ENCODE results near the gene CEBPB. TPM values are rescaled to one million over a fixed set of nuclear protein-coding genes. Genes with fewer than 3 reads are reported as not detected.

The CEBPB gene
- total and polyA plus RNA-seq, 4 donors = 19.7 to 61.8 (median 29.2) TPM

- TF ChIP-seq ZBTB33 (IDR thresholded peaks at IDR 0.05) = no peak
These were observed 36.9 kb downstream of the CEBPB start (continued) for GRCh38 chr20:50227506-50227905.

GRCh38 chr20:50229156-50229607 lies 38.6 kb downstream of the CEBPB start:
- Histone ChIP-seq H3K36me3 (ENCODE audit: control insufficient read depth in 4 of 4, insufficient read depth in 3 of 4, low read depth in 1 of 4, low read length in 3 of 4) (no peaks in the 10 kb centered on the region), H3K27me3 (ENCODE audit: control insufficient read depth in 4 of 4, insufficient read depth in 4 of 4, low read length in 3 of 4) (no peaks in the 10 kb centered on the region), H3K27ac (ENCODE audit: low read depth in 1 of 2, low read length in 2 of 2) (no peak overlapping the region), H3K4me3 (ENCODE audit: low read depth in 1 of 3, low read length in 3 of 3) (no peak overlapping the region), H3K4me1 (ENCODE audit: control insufficient read depth in 4 of 4, insufficient read depth in 4 of 4, low read length in 3 of 4) (no peaks in the 10 kb centered on the region), H3K9me3 (ENCODE audit: control insufficient read depth in 4 of 4, low read length in 3 of 4) (no peaks in the 10 kb centered on the region), H3K9ac (ENCODE audit: low read depth in 1 of 2, low read length in 2 of 2) (no peak overlapping the region)
- TF ChIP-seq EGR1 (IDR thresholded peaks at IDR 0.05; ENCODE audit: low read depth in 2 of 2) (no peak), HNF4A (conservative IDR thresholded peaks at IDR 0.05) (no peak), MAX (IDR thresholded peaks at IDR 0.05) (no peak), RXRA (IDR thresholded peaks at IDR 0.05) (no peak), JUND (IDR thresholded peaks at IDR 0.05) (no peak), SP1 (IDR thresholded peaks at IDR 0.05) (no peak), CTCF (IDR thresholded peaks at IDR 0.05; ENCODE audit: low read depth, low read length, missing input control) (no peak), YY1 (IDR thresholded peaks at IDR 0.05) (no peak), REST (IDR thresholded peaks at IDR 0.05) (no peak), GABPA (IDR thresholded peaks at IDR 0.05 in 1 of 2, conservative IDR thresholded peaks at IDR 0.05 in 1 of 2) (no peak), NR2F2 (IDR thresholded peaks at IDR 0.05) (no peak)
- no peak for DNase-seq (ENCODE audit: low spot score)
- WGBS = 92% methylated on average over 10 of the region's 10 CpGs

GRCh38 chr20:50230184-50230583 lies 39.6 kb downstream of the CEBPB start:
- no peaks in the 10 kb centered on the region for H3K36me3 ChIP-seq (ENCODE audit: control insufficient read depth in 4 of 4, insufficient read depth in 3 of 4, low read depth in 1 of 4, low read length in 3 of 4)
- no peak for DNase-seq (ENCODE audit: low spot score)
- 98% methylated on average over 7 of the region's 7 CpGs for WGBS
- TF ChIP-seq RAD21 (IDR thresholded peaks at IDR 0.05) = no peak
- no peak for TF ChIP-seq JUND (IDR thresholded peaks at IDR 0.05)
- no peak for TF ChIP-seq HNF4G (IDR thresholded peaks at IDR 0.05)
- TF ChIP-seq YY1 (IDR thresholded peaks at IDR 0.05) = no peak
- TF ChIP-seq EGR1 (IDR thresholded peaks at IDR 0.05; ENCODE audit: low read depth in 2 of 2) = no peak
- TF ChIP-seq ATF3 (IDR thresholded peaks at IDR 0.05) = no peak
- no peak for TF ChIP-seq FOXA2 (IDR thresholded peaks at IDR 0.05)
- no peak for TF ChIP-seq REST (IDR thresholded peaks at IDR 0.05)
- no peak for TF ChIP-seq FOXA1 (IDR thresholded peaks at IDR 0.05)
- TF ChIP-seq RXRA (IDR thresholded peaks at IDR 0.05) = no peak
- no peak for TF ChIP-seq NR2F2 (IDR thresholded peaks at IDR 0.05)
- TF ChIP-seq TAF1 (conservative IDR thresholded peaks at IDR 0.05) = no peak
- TF ChIP-seq SP1 (IDR thresholded peaks at IDR 0.05) = no peak

More at GRCh38 chr20:50230184-50230583, 39.6 kb downstream of the CEBPB start:
- no peak overlapping the region for H3K4me3 ChIP-seq (ENCODE audit: low read depth in 1 of 3, low read length in 3 of 3)
- H3K4me1 ChIP-seq (ENCODE audit: control insufficient read depth in 4 of 4, insufficient read depth in 4 of 4, low read length in 3 of 4) = no peaks in the 10 kb centered on the region
- H3K9me3 ChIP-seq (ENCODE audit: control insufficient read depth in 4 of 4, low read length in 3 of 4) = no peaks in the 10 kb centered on the region
- H3K9ac ChIP-seq (ENCODE audit: low read depth in 1 of 2, low read length in 2 of 2) = no peak overlapping the region
- no peak overlapping the region for H3K27ac ChIP-seq (ENCODE audit: low read depth in 1 of 2, low read length in 2 of 2)
- H3K27me3 ChIP-seq (ENCODE audit: control insufficient read depth in 4 of 4, insufficient read depth in 4 of 4, low read length in 3 of 4) = no peaks in the 10 kb centered on the region

Measured in liver (tissue), 9 donors.